Panc1 (cell line): ENCODE data around the gene ZNF575. TPM values are rescaled to one million over a fixed set of nuclear protein-coding genes. Genes with fewer than 3 reads are reported as not detected.

Experiments used
- ATAC-seq: fragments of 200-7000 bp; cut with Tn5 transposase; 2 replicates; pipeline ENCODE4 v1.9.1; 2020; ENCODE audit warnings: mild to moderate bottlenecking, moderate library complexity
- BruUV-seq: library from RNA; stranded (reverse); fragments of 400-500 nt; replicated peaks from 2 replicates; lab custom pipeline; 2021; lab: Mats Ljungman, UMichigan
- CTCF ChIA-PET: fragments of 300-600 bp; sonication (Branson Sonifier 250); formaldehyde crosslinking; loops from one replicate; lab custom pipeline; 2022; ENCODE audit warnings: antibody characterized with exemption; lab: Charles Lee
- POLR2A ChIA-PET: fragments of 300-600 bp; sonication (Branson Sonifier 250); formaldehyde crosslinking; loops from one replicate; lab custom pipeline; 2022; ENCODE audit warnings: antibody characterized with exemption; lab: Charles Lee
- DNase-seq: peaks from one replicate; pipeline ENCODE4 v3.0.0-alpha.2; 2010; ENCODE audit warnings: low read depth, low spot score
- H3K27ac ChIP-seq: 2 replicates; pipeline ENCODE4 v1.5.1; 2011; ENCODE audit warnings: mild to moderate bottlenecking, low read length, inconsistent platforms
- H3K27me3 ChIP-seq: fragments of 200-500 bp; sonication (Bioruptor generic); 2 replicates; pipeline ENCODE4 v1.6.0; 2014; ENCODE audit warnings: low read length, inconsistent platforms; ENCODE audit not compliant: control insufficient read depth, insufficient read depth
- H3K36me3 ChIP-seq: fragments of 200-500 bp; sonication (Bioruptor generic); 2 replicates; pipeline ENCODE4 v1.5.1; 2014; ENCODE audit warnings: inconsistent platforms, mild to moderate bottlenecking, low read length, moderate library complexity; ENCODE audit not compliant: control insufficient read depth, insufficient read depth
- H3K4me1 ChIP-seq: 2 replicates; pipeline ENCODE4 v1.5.1; 2011; ENCODE audit warnings: inconsistent platforms, mild to moderate bottlenecking, low read length, moderate library complexity; ENCODE audit not compliant: control insufficient read depth, insufficient read depth
- H3K4me3 ChIP-seq, 2 experiments: 2 replicates each; pipeline ENCODE4 v1.5.1; 2011 to 2012; ENCODE audit warnings: low read depth in 2 of 2, low read length in 2 of 2, mild to moderate bottlenecking in 2 of 2, inconsistent platforms in 1 of 2, moderate library complexity in 1 of 2
- H3K9me3 ChIP-seq: fragments of 200-500 bp; sonication (Bioruptor generic); 2 replicates; pipeline ENCODE4 v1.5.1; 2014; ENCODE audit warnings: low read depth, mild to moderate bottlenecking, inconsistent platforms, low read length, moderate library complexity; ENCODE audit not compliant: control insufficient read depth, insufficient read depth
- POLR2AphosphoS5 ChIP-seq: IDR thresholded peaks from 2 replicates; pipeline ENCODE4 v1.6.1; 2012; ENCODE audit warnings: mild to moderate bottlenecking, low read depth, low read length, moderate library complexity
- SIN3A ChIP-seq: IDR thresholded peaks from 2 replicates; pipeline ENCODE4 v1.6.1; 2012; ENCODE audit warnings: low read depth, mild to moderate bottlenecking, low read length, moderate library complexity, borderline replicate concordance; ENCODE audit not compliant: insufficient read depth
- TCF7L2 ChIP-seq: IDR thresholded peaks from 2 replicates; pipeline ENCODE4 v1.6.1; 2011; ENCODE audit warnings: mild to moderate bottlenecking, low read depth, low read length, inconsistent platforms
- in situ Hi-C: cut with HindIII; loops from 2 replicates; pipeline ENCODE4 v1.10.0; 2016; ENCODE audit warnings: low sequenced_read_pairs, low pct_unique_long_range_greater_than_20kb
- intact Hi-C: fragments of 100-400 bp; cut with micrococcal nuclease; formaldehyde crosslinking; loops from one replicate; pipeline ENCODE4 v1.10.0; 2022; ENCODE audit not compliant: unreplicated experiment
- total RNA-seq: library from RNA; stranded (reverse); gene quantifications from one replicate; pipeline ENCODE4 v1.2.1, GENCODE V29; 2021; ENCODE audit not compliant: unreplicated experiment
- TF ChIP-seq, protein P1 (sequence below), 2 experiments: IDR thresholded peaks; 2 replicates each; pipeline ENCODE4 v1.6.1; 2011 to 2012; ENCODE audit warnings: low read depth in 2 of 2, control low read depth in 1 of 2, low read length in 1 of 2, mild to moderate bottlenecking in 1 of 2, moderate library complexity in 1 of 2; ENCODE audit not compliant: insufficient read depth in 1 of 2
- TF ChIP-seq, protein P2 (sequence below): fragments of 450-650 bp; IDR thresholded peaks from 2 replicates; pipeline ENCODE4 v1.5.1; 2017; ENCODE audit warnings: mild to moderate bottlenecking

Gene ZNF575
- total RNA-seq, 1 experiment from 2014 or later: 1.9 TPM

GRCh38 chr19:43519436-43520088 is 13.4 kb upstream of the ZNF575 start:
- DNase-seq: peak; percentile 43
- no peak overlapping the region for H3K4me3 ChIP-seq
- intact Hi-C loops: loop anchor here (1.0 kb wide), 1 partner anchor 72 kb away; no protein-coding TSS in a partner anchor

DNA sequence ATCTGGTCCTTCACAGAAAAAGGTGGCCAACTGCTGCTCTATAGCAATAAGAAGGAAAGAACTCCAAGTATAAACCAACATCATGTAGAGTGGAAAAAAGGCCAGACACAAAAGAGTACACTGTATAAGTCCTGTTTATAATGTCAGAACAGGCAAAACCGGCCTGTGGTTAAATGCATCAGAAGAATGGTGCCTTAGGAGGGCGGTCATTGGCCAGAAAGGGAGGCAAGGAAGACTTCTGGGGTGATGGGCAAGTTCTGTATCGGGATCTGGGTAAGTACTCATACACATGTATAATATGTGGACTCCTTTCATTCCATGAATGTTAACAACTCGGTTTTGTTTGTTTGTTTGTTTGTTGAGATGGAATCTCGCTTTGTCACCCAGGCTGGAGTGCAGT is 10.1 kb upstream of the ZNF575 start:
- CTCF ChIA-PET: no interaction called here
- in situ Hi-C loops (no loop called here), intact Hi-C loops (no loop called here)

More at GRCh38 chr19:43519436-43520088, 13.4 kb upstream of the ZNF575 start:
- ChIA-PET POLR2A (interaction anchor here (1.1 kb wide), 1 partner anchor 73 kb away, joined by 3 read pairs; no protein-coding TSS in a partner anchor), CTCF (interaction anchor here (0.6 to 1.2 kb wide), 9 partner anchors 9 to 94 kb away, joined by 3 to 24 read pairs (median 4); partner anchors contain the start of gene ZNF575)
- no peaks in the 10 kb centered on the region for H3K36me3 ChIP-seq
- no peaks in the 10 kb centered on the region for H3K9me3 ChIP-seq
- H3K27ac ChIP-seq: no peak overlapping the region
- TSS peak; percentile 87 for BruUV-seq
- TF ChIP-seq TCF7L2 (no peak), SIN3A (no peak), POLR2AphosphoS5 (no peak)
- TF ChIP-seq, protein P1, sequence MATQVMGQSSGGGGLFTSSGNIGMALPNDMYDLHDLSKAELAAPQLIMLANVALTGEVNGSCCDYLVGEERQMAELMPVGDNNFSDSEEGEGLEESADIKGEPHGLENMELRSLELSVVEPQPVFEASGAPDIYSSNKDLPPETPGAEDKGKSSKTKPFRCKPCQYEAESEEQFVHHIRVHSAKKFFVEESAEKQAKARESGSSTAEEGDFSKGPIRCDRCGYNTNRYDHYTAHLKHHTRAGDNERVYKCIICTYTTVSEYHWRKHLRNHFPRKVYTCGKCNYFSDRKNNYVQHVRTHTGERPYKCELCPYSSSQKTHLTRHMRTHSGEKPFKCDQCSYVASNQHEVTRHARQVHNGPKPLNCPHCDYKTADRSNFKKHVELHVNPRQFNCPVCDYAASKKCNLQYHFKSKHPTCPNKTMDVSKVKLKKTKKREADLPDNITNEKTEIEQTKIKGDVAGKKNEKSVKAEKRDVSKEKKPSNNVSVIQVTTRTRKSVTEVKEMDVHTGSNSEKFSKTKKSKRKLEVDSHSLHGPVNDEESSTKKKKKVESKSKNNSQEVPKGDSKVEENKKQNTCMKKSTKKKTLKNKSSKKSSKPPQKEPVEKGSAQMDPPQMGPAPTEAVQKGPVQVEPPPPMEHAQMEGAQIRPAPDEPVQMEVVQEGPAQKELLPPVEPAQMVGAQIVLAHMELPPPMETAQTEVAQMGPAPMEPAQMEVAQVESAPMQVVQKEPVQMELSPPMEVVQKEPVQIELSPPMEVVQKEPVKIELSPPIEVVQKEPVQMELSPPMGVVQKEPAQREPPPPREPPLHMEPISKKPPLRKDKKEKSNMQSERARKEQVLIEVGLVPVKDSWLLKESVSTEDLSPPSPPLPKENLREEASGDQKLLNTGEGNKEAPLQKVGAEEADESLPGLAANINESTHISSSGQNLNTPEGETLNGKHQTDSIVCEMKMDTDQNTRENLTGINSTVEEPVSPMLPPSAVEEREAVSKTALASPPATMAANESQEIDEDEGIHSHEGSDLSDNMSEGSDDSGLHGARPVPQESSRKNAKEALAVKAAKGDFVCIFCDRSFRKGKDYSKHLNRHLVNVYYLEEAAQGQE (IDR thresholded peaks at IDR 0.05; ENCODE audit: insufficient read depth in 1 of 2, low read depth in 2 of 2, low read length in 1 of 2): no peak
- TF ChIP-seq, protein P2, sequence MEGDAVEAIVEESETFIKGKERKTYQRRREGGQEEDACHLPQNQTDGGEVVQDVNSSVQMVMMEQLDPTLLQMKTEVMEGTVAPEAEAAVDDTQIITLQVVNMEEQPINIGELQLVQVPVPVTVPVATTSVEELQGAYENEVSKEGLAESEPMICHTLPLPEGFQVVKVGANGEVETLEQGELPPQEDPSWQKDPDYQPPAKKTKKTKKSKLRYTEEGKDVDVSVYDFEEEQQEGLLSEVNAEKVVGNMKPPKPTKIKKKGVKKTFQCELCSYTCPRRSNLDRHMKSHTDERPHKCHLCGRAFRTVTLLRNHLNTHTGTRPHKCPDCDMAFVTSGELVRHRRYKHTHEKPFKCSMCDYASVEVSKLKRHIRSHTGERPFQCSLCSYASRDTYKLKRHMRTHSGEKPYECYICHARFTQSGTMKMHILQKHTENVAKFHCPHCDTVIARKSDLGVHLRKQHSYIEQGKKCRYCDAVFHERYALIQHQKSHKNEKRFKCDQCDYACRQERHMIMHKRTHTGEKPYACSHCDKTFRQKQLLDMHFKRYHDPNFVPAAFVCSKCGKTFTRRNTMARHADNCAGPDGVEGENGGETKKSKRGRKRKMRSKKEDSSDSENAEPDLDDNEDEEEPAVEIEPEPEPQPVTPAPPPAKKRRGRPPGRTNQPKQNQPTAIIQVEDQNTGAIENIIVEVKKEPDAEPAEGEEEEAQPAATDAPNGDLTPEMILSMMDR: peak; percentile 82
- no peaks in the 10 kb centered on the region for H3K27me3 ChIP-seq
- H3K4me1 ChIP-seq: no peaks in the 10 kb centered on the region
- in situ Hi-C loops: no loop called here
- ATAC-seq: peak; percentile 87

More for the DNA sequence above, 10.1 kb upstream of the ZNF575 start:
- TF ChIP-seq POLR2AphosphoS5 (no peak), TCF7L2 (no peak), SIN3A (no peak)
- TF ChIP-seq, protein P1 (IDR thresholded peaks at IDR 0.05; ENCODE audit: insufficient read depth in 1 of 2, low read depth in 2 of 2, low read length in 1 of 2): no peak
- TF ChIP-seq, protein P2: no peak
- no peak for DNase-seq
- Histone ChIP-seq H3K36me3 (no peaks in the 10 kb centered on the region; the same call in 1 of the 2 replicates), H3K27ac (no peak overlapping the region), H3K4me1 (peaks cover 4% of the 10 kb centered on the region; the same call in 1 of the 2 replicates), H3K27me3 (no peaks in the 10 kb centered on the region), H3K4me3 (no peak overlapping the region), H3K9me3 (no peaks in the 10 kb centered on the region)
- no peak for ATAC-seq
- no TSS peak for BruUV-seq
- POLR2A ChIA-PET: no interaction called here
